ENCODE measurements around the gene TMIGD1.

The TMIGD1 gene

GRCh38 chr17:30278032-30278431 lies 55.8 kb downstream of the TMIGD1 start:
- Histone ChIP-seq H2AFZ (ENCODE audit: low read length) (no peak overlapping the region), H3K4me1 (ENCODE audit: low read length) (no peaks in the 10 kb centered on the region), H3K27me3 (replicated peaks; ENCODE audit: insufficient read depth, low read length) (no peaks in the 10 kb centered on the region), H3K9me3 (replicated peaks; ENCODE audit: insufficient read depth, low read length) (no peaks in the 10 kb centered on the region), H3K4me2 (ENCODE audit: low read depth, low read length) (no peak overlapping the region), H3K27ac (ENCODE audit: low read length) (no peak overlapping the region), H3F3A (ENCODE audit: insufficient read depth, low read length) (no peaks in the 10 kb centered on the region), H3K79me2 (ENCODE audit: low read length) (no peaks in the 10 kb centered on the region), H3K36me3 (replicated peaks; ENCODE audit: insufficient read depth, low read length) (0 out of 2 replicates have a peak, but pooled peaks cover 7% of the 10 kb centered on the region), H3K9ac (ENCODE audit: low read length) (no peak overlapping the region), H3K4me3 (ENCODE audit: low read length) (no peak overlapping the region), H3K9me2 (replicated peaks; ENCODE audit: insufficient read depth, low read length) (no peaks in the 10 kb centered on the region), H4K20me1 (ENCODE audit: insufficient read depth, low read length) (no peaks in the 10 kb centered on the region)
- no peak for TF ChIP-seq EZH2 (optimal IDR thresholded peaks at IDR 0.05; ENCODE audit: low read depth, low read length)
- no peak for TF ChIP-seq CTCF (IDR thresholded peaks at IDR 0.05; ENCODE audit: low read length)
- TF ChIP-seq EZH2phosphoT487 (IDR thresholded peaks at IDR 0.05; ENCODE audit: low read length), result no peak
- no peak for DNase-seq

GRCh38 chr17:30275911-30276310 lies 57.9 kb downstream of the TMIGD1 start:
- Histone ChIP-seq H3K4me3 (ENCODE audit: low read length) (no peak overlapping the region), H3K9me2 (replicated peaks; ENCODE audit: insufficient read depth, low read length) (no peaks in the 10 kb centered on the region), H3K79me2 (ENCODE audit: low read length) (no peaks in the 10 kb centered on the region), H3F3A (ENCODE audit: insufficient read depth, low read length) (no peaks in the 10 kb centered on the region), H3K27me3 (replicated peaks; ENCODE audit: insufficient read depth, low read length) (no peaks in the 10 kb centered on the region), H3K9me3 (replicated peaks; ENCODE audit: insufficient read depth, low read length) (no peaks in the 10 kb centered on the region), H3K4me1 (ENCODE audit: low read length) (no peaks in the 10 kb centered on the region), H4K20me1 (ENCODE audit: insufficient read depth, low read length) (no peaks in the 10 kb centered on the region), H3K4me2 (ENCODE audit: low read depth, low read length) (no peak overlapping the region), H3K36me3 (replicated peaks; ENCODE audit: insufficient read depth, low read length) (peaks cover 6% of the 10 kb centered on the region), H2AFZ (ENCODE audit: low read length) (no peak overlapping the region), H3K27ac (ENCODE audit: low read length) (no peak overlapping the region), H3K9ac (ENCODE audit: low read length) (no peak overlapping the region)
- TF ChIP-seq EZH2 (optimal IDR thresholded peaks at IDR 0.05; ENCODE audit: low read depth, low read length), result no peak
- TF ChIP-seq EZH2phosphoT487 (IDR thresholded peaks at IDR 0.05; ENCODE audit: low read length), result no peak
- TF ChIP-seq CTCF (IDR thresholded peaks at IDR 0.05; ENCODE audit: low read length), result no peak
- no peak for DNase-seq

DNA sequence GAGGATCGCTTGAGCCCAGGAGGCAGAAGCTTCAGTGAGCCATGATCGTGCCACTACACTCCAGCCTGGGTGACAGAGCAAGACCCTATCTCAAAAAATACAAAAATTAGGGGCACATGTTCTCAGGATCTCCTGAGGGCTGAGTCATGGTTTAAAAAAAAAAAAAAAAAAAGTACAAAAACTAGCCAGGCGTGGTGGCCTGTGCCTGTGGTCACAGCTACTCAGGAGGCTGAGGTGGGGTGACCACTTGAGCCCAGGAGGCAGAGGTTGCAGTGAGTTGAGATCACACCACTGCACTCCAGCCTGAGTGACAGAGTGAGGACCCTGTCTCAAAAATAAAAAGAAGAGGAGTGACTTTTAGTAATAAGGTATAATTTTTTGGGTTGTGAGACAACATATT lies 59.0 kb downstream of the TMIGD1 start:
- no peak overlapping the region for H3K4me3 ChIP-seq (ENCODE audit: low read length)
- no peaks in the 10 kb centered on the region for H3F3A ChIP-seq (ENCODE audit: insufficient read depth, low read length)
- peaks cover 10% of the 10 kb centered on the region for H3K36me3 ChIP-seq (replicated peaks; ENCODE audit: insufficient read depth, low read length)

More for the DNA sequence above, 59.0 kb downstream of the TMIGD1 start:
- no peaks in the 10 kb centered on the region for H4K20me1 ChIP-seq (ENCODE audit: insufficient read depth, low read length)
- H3K27ac ChIP-seq (ENCODE audit: low read length), result no peak overlapping the region
- no peaks in the 10 kb centered on the region for H3K4me1 ChIP-seq (ENCODE audit: low read length)
- no peaks in the 10 kb centered on the region for H3K27me3 ChIP-seq (replicated peaks; ENCODE audit: insufficient read depth, low read length)
- H3K79me2 ChIP-seq (ENCODE audit: low read length), result no peaks in the 10 kb centered on the region
- DNase-seq, result no peak
- no peak overlapping the region for H2AFZ ChIP-seq (ENCODE audit: low read length)
- H3K9ac ChIP-seq (ENCODE audit: low read length), result no peak overlapping the region
- no peaks in the 10 kb centered on the region for H3K9me2 ChIP-seq (replicated peaks; ENCODE audit: insufficient read depth, low read length)
- no peak overlapping the region for H3K4me2 ChIP-seq (ENCODE audit: low read depth, low read length)
- TF ChIP-seq EZH2 (optimal IDR thresholded peaks at IDR 0.05; ENCODE audit: low read depth, low read length), result no peak
- TF ChIP-seq EZH2phosphoT487 (IDR thresholded peaks at IDR 0.05; ENCODE audit: low read length), result no peak
- TF ChIP-seq CTCF (IDR thresholded peaks at IDR 0.05; ENCODE audit: low read length), result no peak
- no peaks in the 10 kb centered on the region for H3K9me3 ChIP-seq (replicated peaks; ENCODE audit: insufficient read depth, low read length)
